Neural progenitor cell (in vitro differentiated cells): ENCODE data around the gene EPB42. TPM values are rescaled to one million over a fixed set of nuclear protein-coding genes. Genes with fewer than 3 reads are reported as not detected.

Source experiments
- DNase-seq: peaks from one replicate; pipeline ENCODE4 v3.0.0-alpha.2; 2016; ENCODE audit warnings: low spot score
- H2AFZ ChIP-seq: fragments of 200-600 bp; sonication (generic); replicated peaks from 2 replicates; pipeline ENCODE4 v1.6.1; 2016; ENCODE audit warnings: antibody characterized with exemption
- H3F3A ChIP-seq: fragments of 200-600 bp; sonication (generic); 2 replicates; pipeline ENCODE4 v1.6.1; 2016; ENCODE audit warnings: antibody characterized with exemption, low read depth
- H3K27ac ChIP-seq: fragments of 200-600 bp; sonication (generic); 2 replicates; pipeline ENCODE4 v1.5.1; 2016; ENCODE audit warnings: mild to moderate bottlenecking
- H3K27me3 ChIP-seq: fragments of 200-600 bp; sonication (generic); 2 replicates; pipeline ENCODE4 v1.6.1; 2016; ENCODE audit warnings: mild to moderate bottlenecking, moderate library complexity
- H3K36me3 ChIP-seq: fragments of 200-600 bp; sonication (generic); 2 replicates; pipeline ENCODE4 v1.5.1; 2016
- H3K4me1 ChIP-seq: fragments of 200-600 bp; sonication (generic); 2 replicates; pipeline ENCODE4 v1.6.1; 2016; ENCODE audit warnings: mixed run types
- H3K4me2 ChIP-seq: fragments of 200-600 bp; sonication (generic); 2 replicates; pipeline ENCODE4 v1.6.1; 2016
- H3K4me3 ChIP-seq: fragments of 200-600 bp; sonication (generic); 2 replicates; pipeline ENCODE4 v1.5.1; 2016
- H3K79me2 ChIP-seq: fragments of 200-600 bp; sonication (generic); 2 replicates; pipeline ENCODE4 v1.6.1; 2016; ENCODE audit warnings: low read depth
- H3K9ac ChIP-seq: fragments of 200-600 bp; sonication (generic); 2 replicates; pipeline ENCODE4 v1.6.1; 2016
- H3K9me3 ChIP-seq: fragments of 200-600 bp; sonication (generic); 2 replicates; pipeline ENCODE4 v1.5.1; 2016; ENCODE audit warnings: low read depth
- H4K20me1 ChIP-seq: fragments of 200-600 bp; sonication (generic); 2 replicates; pipeline ENCODE4 v1.6.1; 2016; ENCODE audit warnings: low read depth
- H3K27ac Mint-ChIP-seq: 3 replicates; pipeline ENCODE4 v1.8.0; 2021; ENCODE audit warnings: mixed read lengths
- H3K27me3 Mint-ChIP-seq: 2 replicates; pipeline ENCODE4 v1.8.0; 2022; ENCODE audit warnings: low read depth, mild to moderate bottlenecking, inconsistent platforms, moderate library complexity, mixed read lengths; ENCODE audit not compliant: insufficient read depth
- H3K36me3 Mint-ChIP-seq: 3 replicates; pipeline ENCODE4 v1.8.0; 2021; ENCODE audit warnings: mixed read lengths
- H3K4me1 Mint-ChIP-seq: 3 replicates; pipeline ENCODE4 v1.8.0; 2021; ENCODE audit warnings: mixed read lengths
- H3K4me3 Mint-ChIP-seq: 3 replicates; pipeline ENCODE4 v1.8.0; 2021; ENCODE audit warnings: mild to moderate bottlenecking, moderate library complexity, mixed read lengths
- H3K9me3 Mint-ChIP-seq: 3 replicates; pipeline ENCODE4 v1.8.0; 2020; ENCODE audit warnings: mixed read lengths
- EZH2 ChIP-seq: fragments of 200-600 bp; sonication (generic); IDR thresholded peaks from 2 replicates; pipeline ENCODE4 v1.6.1; 2017; ENCODE audit warnings: antibody characterized with exemption, mild to moderate bottlenecking, moderate library complexity
- EZH2phosphoT487 ChIP-seq: fragments of 200-600 bp; sonication (generic); IDR thresholded peaks from 2 replicates; pipeline ENCODE4 v1.6.1; 2017; ENCODE audit warnings: antibody characterized with exemption
- total RNA-seq: library from RNA; depleted of rRNA; stranded (reverse); fragments of >200 nt; gene quantifications from 2 replicates; pipeline ENCODE4 v1.2.3, GENCODE V29; 2015; ENCODE audit warnings: low replicate concordance
- TF ChIP-seq, protein P1 (sequence below): fragments of 200-600 bp; sonication (generic); IDR thresholded peaks from 2 replicates; pipeline ENCODE4 v1.5.1; 2017; ENCODE audit warnings: antibody characterized with exemption, mild to moderate bottlenecking

The EPB42 gene
- total RNA-seq, 1 donor from 2014 or later = not detected

DNA sequence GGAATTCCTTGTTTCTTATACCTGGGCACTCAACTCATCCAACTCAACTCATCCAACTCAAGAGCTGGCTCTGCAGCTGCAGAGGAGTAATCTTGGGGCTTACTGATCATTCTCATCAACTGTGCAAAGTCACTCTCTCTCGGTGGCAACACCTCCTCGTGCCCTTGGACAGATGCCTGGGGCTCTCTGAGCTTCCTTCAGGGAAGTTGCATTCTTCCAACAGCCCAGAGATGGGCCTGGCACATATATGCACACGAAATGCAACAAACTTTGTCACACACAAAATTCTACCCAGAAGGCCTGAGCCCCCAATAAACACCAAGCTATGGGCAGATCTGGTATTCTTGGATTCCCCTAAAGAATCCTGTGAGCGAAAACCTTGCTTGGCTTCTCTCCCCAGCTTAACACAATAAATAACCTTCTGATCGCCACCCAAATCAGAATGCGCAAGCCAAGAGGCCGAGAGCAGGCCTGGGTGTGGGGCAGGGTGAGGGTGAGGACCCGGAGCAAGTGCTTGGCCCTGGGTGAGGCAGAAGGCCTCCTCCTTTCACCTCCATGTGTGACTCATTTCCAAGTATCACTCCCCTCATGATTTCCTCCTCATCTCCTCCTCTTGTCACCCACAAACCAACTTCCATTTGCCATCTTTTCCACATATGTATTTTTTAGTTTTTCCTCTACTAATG, 30.5 kb upstream of the EPB42 start:
- DNase-seq = no peak
- TF ChIP-seq EZH2 = no peak
- TF ChIP-seq, protein P1, sequence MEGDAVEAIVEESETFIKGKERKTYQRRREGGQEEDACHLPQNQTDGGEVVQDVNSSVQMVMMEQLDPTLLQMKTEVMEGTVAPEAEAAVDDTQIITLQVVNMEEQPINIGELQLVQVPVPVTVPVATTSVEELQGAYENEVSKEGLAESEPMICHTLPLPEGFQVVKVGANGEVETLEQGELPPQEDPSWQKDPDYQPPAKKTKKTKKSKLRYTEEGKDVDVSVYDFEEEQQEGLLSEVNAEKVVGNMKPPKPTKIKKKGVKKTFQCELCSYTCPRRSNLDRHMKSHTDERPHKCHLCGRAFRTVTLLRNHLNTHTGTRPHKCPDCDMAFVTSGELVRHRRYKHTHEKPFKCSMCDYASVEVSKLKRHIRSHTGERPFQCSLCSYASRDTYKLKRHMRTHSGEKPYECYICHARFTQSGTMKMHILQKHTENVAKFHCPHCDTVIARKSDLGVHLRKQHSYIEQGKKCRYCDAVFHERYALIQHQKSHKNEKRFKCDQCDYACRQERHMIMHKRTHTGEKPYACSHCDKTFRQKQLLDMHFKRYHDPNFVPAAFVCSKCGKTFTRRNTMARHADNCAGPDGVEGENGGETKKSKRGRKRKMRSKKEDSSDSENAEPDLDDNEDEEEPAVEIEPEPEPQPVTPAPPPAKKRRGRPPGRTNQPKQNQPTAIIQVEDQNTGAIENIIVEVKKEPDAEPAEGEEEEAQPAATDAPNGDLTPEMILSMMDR = no peak
- TF ChIP-seq EZH2phosphoT487 = no peak
- Histone ChIP-seq H3F3A (no peaks in the 10 kb centered on the region), H3K36me3 (no peaks in the 10 kb centered on the region), H3K79me2 (no peaks in the 10 kb centered on the region), H3K9ac (no peak overlapping the region), H3K4me2 (no peak overlapping the region), H3K27ac (no peak overlapping the region), H3K4me1 (no peaks in the 10 kb centered on the region), H3K27me3 (no peaks in the 10 kb centered on the region), H3K4me3 (no peak overlapping the region), H4K20me1 (no peaks in the 10 kb centered on the region), H3K9me3 (no peaks in the 10 kb centered on the region), H2AFZ (no peak overlapping the region)
- H3K36me3 Mint-ChIP-seq = no peaks in the 10 kb centered on the region
- H3K27ac Mint-ChIP-seq = no peak overlapping the region
- no peak overlapping the region for H3K4me3 Mint-ChIP-seq
- H3K4me1 Mint-ChIP-seq = no peaks in the 10 kb centered on the region
- H3K9me3 Mint-ChIP-seq = no peaks in the 10 kb centered on the region
- H3K27me3 Mint-ChIP-seq = peaks cover 13% of the 10 kb centered on the region

DNA sequence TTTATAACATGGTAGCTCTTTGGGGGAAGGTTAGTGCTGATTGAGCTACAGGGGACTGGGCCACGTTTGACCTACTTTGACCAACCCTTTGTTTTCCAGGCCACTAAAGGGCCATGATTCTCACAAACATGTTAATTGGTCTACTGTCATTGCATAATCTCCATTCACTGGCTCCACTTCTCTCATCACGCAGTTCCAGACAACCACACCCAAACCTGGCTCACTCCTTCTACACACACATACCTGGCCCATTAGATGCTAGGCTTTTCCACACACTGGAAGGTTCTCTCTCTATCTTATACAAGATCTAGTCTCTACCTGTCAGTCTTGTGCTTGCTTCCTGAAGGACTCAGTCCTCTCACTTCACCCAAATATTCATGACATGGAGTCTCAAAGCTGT, 30.0 kb upstream of the EPB42 start:
- Histone ChIP-seq H3K27me3 (no peaks in the 10 kb centered on the region), H4K20me1 (no peaks in the 10 kb centered on the region), H3F3A (no peaks in the 10 kb centered on the region), H3K9me3 (no peaks in the 10 kb centered on the region), H3K4me3 (no peak overlapping the region), H2AFZ (no peak overlapping the region), H3K9ac (no peak overlapping the region), H3K4me1 (no peaks in the 10 kb centered on the region), H3K27ac (no peak overlapping the region), H3K36me3 (no peaks in the 10 kb centered on the region), H3K79me2 (no peaks in the 10 kb centered on the region), H3K4me2 (no peak overlapping the region)
- no peak for TF ChIP-seq EZH2phosphoT487
- TF ChIP-seq, protein P1 = no peak
- Mint-ChIP-seq H3K36me3 (no peaks in the 10 kb centered on the region), H3K27me3 (peaks cover 12% of the 10 kb centered on the region), H3K27ac (no peak overlapping the region), H3K4me1 (no peaks in the 10 kb centered on the region), H3K4me3 (no peak overlapping the region), H3K9me3 (no peaks in the 10 kb centered on the region)
- DNase-seq = no peak

DNA sequence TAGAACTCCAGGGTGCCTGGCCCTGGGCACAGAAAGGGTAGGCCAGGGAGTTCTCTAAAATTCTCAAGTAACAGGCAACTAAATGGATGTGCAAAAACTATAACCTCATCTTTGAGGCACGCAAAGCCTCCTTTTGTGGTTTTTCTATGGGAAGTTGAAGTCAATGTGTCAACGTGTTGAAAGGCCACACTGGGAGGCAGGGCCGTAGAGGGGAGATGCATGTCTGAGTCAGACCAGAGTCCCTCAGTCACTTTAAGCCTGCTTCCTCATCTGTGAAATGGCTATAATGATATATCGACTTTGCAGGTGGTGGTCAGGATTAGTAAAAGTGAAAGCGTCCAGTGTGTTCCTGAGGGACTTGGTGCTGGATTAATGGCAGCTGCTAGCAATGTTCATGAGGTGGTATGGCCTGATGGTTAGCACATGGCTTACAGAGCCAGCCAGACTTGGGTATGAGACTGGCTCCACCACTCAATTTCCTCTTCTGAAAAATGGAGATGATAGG, 28.9 kb upstream of the EPB42 start:
- H3K4me1 ChIP-seq = no peaks in the 10 kb centered on the region
- no peaks in the 10 kb centered on the region for H3F3A ChIP-seq
- no peak overlapping the region for H3K9ac ChIP-seq
- Mint-ChIP-seq H3K4me3 (no peak overlapping the region), H3K27me3 (peaks cover 12% of the 10 kb centered on the region), H3K27ac (no peak overlapping the region), H3K4me1 (no peaks in the 10 kb centered on the region), H3K9me3 (no peaks in the 10 kb centered on the region), H3K36me3 (no peaks in the 10 kb centered on the region)
- no peaks in the 10 kb centered on the region for H4K20me1 ChIP-seq
- H2AFZ ChIP-seq = no peak overlapping the region
- no peak for DNase-seq
- H3K9me3 ChIP-seq = no peaks in the 10 kb centered on the region
- no peak overlapping the region for H3K4me2 ChIP-seq
- no peak for TF ChIP-seq EZH2phosphoT487
- TF ChIP-seq EZH2 = no peak
- TF ChIP-seq, protein P1 = no peak
- H3K4me3 ChIP-seq = no peak overlapping the region
- H3K79me2 ChIP-seq = no peaks in the 10 kb centered on the region
- no peaks in the 10 kb centered on the region for H3K27me3 ChIP-seq
- H3K27ac ChIP-seq = no peak overlapping the region
- H3K36me3 ChIP-seq = no peaks in the 10 kb centered on the region
